ENCODE data around the gene ALPP. TPM values are rescaled to one million over a fixed set of nuclear protein-coding genes. Genes with fewer than 3 reads are reported as not detected.

ALPP gene
- total RNA-seq, 4 donors from 2014 or later = not detected

DNA sequence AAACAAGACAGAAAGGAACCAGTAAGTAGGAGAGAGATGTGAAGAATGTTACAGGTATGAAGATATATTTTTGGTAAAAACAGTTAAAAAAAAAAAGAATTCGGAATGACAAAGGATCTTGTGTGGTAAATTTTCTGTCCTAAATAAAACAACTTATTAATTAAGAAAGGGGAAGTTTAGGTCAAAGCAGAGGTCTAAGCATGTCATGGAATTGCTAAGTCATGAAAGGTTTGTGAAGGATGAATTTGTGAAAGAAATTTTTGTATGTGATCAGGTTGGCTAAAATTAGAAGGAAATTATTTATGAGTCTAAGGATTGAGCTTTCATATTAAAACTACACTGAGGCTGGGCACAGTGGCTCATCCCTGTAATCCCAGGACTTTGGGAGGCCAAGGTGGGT is 17.0 kb downstream of the ALPP start:
- Histone ChIP-seq H3K36me3 (no peaks in the 10 kb centered on the region), H3K27me3 (peaks cover 21% of the 10 kb centered on the region), H3K4me1 (no peaks in the 10 kb centered on the region), H3K27ac (no peak overlapping the region), H3K9me3 (no peaks in the 10 kb centered on the region), H3K4me3 (no peak overlapping the region)
- WGBS = 70% methylated on average over 1 of the region's 1 CpG
- TF ChIP-seq EP300 (IDR thresholded peaks at IDR 0.05) = no peak
- TF ChIP-seq POLR2A (IDR thresholded peaks at IDR 0.05) = no peak
- TF ChIP-seq, protein P1, sequence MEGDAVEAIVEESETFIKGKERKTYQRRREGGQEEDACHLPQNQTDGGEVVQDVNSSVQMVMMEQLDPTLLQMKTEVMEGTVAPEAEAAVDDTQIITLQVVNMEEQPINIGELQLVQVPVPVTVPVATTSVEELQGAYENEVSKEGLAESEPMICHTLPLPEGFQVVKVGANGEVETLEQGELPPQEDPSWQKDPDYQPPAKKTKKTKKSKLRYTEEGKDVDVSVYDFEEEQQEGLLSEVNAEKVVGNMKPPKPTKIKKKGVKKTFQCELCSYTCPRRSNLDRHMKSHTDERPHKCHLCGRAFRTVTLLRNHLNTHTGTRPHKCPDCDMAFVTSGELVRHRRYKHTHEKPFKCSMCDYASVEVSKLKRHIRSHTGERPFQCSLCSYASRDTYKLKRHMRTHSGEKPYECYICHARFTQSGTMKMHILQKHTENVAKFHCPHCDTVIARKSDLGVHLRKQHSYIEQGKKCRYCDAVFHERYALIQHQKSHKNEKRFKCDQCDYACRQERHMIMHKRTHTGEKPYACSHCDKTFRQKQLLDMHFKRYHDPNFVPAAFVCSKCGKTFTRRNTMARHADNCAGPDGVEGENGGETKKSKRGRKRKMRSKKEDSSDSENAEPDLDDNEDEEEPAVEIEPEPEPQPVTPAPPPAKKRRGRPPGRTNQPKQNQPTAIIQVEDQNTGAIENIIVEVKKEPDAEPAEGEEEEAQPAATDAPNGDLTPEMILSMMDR (IDR thresholded peaks at IDR 0.05) = no peak
- no peak for TF ChIP-seq POLR2AphosphoS5 (IDR thresholded peaks at IDR 0.05)
- DNase-seq (ENCODE audit: low spot score in 2 of 2) = no peak

DNA sequence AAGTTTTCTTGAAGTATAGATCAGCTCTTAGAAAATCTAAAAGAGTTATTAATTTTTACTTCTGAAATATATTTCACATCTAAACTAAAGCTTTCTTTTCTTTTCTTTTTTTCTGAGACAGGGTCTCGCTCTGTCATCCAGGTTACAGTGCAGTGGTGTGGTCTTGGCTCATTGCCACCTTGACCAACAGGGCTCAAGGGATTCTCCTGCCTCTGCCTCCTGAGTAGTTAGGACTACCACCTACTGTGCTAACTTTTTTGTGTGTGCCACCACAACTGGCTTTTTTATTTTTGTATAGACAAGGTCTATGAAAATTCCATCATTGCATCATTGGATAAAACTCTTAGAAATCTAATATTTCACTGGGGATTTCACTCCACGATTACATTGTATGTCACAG is 18.1 kb downstream of the ALPP start:
- Histone ChIP-seq H3K4me3 (no peak overlapping the region), H3K4me1 (no peaks in the 10 kb centered on the region), H3K9me3 (no peaks in the 10 kb centered on the region), H3K27ac (no peak overlapping the region), H3K27me3 (peaks cover 11% of the 10 kb centered on the region), H3K36me3 (no peaks in the 10 kb centered on the region)
- TF ChIP-seq POLR2A (IDR thresholded peaks at IDR 0.05) = no peak
- TF ChIP-seq POLR2AphosphoS5 (IDR thresholded peaks at IDR 0.05) = no peak
- TF ChIP-seq, protein P1 (IDR thresholded peaks at IDR 0.05) = no peak
- TF ChIP-seq EP300 (IDR thresholded peaks at IDR 0.05) = no peak
- no peak for DNase-seq (ENCODE audit: low spot score in 2 of 2)
- WGBS = 63% methylated on average over 2 of the region's 2 CpGs

DNA sequence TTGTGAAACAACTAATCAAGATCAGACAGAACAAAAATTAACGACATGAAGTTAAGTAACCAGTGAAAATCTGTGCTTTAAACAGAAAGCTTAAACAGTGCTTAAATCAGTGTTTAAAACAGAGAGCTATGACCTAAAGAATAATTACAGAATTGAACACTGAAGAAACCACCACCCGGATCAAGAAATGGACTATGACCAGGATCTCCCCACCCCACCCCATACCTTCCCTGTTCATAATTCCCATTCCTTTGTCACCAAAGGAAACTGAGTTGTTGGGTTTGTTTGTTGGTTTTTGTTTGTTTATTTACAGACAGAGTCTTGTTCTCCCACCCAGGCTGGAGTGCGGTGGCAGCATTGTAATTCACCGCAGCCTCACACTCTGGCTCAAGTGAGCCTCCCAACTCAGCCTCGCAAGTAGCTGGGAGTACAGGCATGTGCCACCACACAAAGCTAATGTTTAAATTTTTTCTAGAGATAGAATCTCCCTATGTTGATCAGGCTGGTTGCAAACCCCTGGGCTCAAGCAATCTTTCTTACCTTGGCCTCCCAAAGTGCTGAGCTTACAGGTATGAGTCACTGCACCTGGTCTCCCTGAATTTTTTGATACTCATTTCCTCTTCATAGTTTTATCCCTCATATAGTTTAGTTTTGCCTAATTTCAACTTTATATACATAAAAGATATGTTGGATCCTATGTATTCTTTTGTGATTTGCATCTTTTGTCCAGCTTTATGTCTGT is 19.9 kb downstream of the ALPP start:
- no peak overlapping the region for H3K4me3 ChIP-seq
- peaks cover 9% of the 10 kb centered on the region for H3K27me3 ChIP-seq
- WGBS = 84% methylated on average over 5 of the region's 5 CpGs

DNA sequence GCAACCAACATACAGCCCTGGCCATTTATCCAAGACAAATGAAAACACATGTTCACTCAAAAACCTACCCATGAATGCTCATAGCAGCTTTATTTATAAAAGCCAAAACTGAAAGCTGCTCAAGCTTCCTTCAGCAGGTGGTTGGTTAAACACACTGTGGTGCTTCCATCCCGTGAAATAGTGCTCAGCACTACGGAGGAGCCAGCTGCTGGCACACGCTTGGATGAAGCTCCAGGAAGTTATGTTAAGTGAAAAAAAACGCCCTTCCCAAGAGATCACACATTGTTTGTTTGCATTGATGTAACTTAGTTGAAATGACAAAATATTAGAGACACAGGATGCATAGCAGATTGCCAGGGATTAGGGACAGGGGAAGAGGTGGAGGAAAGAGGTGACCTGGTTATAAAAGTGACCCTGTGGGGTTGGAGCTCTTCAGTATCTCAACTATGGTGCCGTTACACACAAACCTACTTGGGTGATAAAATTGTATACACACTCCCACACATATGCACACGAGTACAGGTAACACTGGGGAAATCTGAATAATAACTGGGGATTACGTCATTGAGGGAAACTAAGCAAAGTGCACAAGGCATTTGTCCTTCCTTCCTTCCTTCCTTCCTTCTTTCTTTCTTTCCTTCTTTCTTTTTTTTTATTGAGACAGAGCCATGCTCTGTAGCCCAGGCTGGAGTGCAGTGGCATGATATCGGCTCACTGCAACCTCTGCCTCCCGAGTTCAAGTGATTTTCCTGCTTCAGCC is 21.9 kb downstream of the ALPP start:
- Histone ChIP-seq H3K36me3 (no peaks in the 10 kb centered on the region), H3K4me3 (no peak overlapping the region), H3K4me1 (no peaks in the 10 kb centered on the region), H3K9me3 (no peaks in the 10 kb centered on the region), H3K27me3 (peaks cover 9% of the 10 kb centered on the region), H3K27ac (no peak overlapping the region)
- no peak for DNase-seq (ENCODE audit: low spot score in 2 of 2)
- WGBS = 53% methylated on average over 9 of the region's 9 CpGs
- TF ChIP-seq, protein P1 (IDR thresholded peaks at IDR 0.05) = no peak
- no peak for TF ChIP-seq EP300 (IDR thresholded peaks at IDR 0.05)
- TF ChIP-seq POLR2A (IDR thresholded peaks at IDR 0.05) = no peak
- no peak for TF ChIP-seq POLR2AphosphoS5 (IDR thresholded peaks at IDR 0.05)

More for the DNA sequence above, 19.9 kb downstream of the ALPP start:
- no peak for DNase-seq (ENCODE audit: low spot score in 2 of 2)
- TF ChIP-seq, protein P1 (IDR thresholded peaks at IDR 0.05) = no peak
- TF ChIP-seq POLR2A (IDR thresholded peaks at IDR 0.05) (no peak), EP300 (IDR thresholded peaks at IDR 0.05) (no peak), POLR2AphosphoS5 (IDR thresholded peaks at IDR 0.05) (no peak)
- no peaks in the 10 kb centered on the region for H3K36me3 ChIP-seq
- H3K4me1 ChIP-seq = no peaks in the 10 kb centered on the region
- H3K9me3 ChIP-seq = no peaks in the 10 kb centered on the region
- H3K27ac ChIP-seq = no peak overlapping the region

DNA sequence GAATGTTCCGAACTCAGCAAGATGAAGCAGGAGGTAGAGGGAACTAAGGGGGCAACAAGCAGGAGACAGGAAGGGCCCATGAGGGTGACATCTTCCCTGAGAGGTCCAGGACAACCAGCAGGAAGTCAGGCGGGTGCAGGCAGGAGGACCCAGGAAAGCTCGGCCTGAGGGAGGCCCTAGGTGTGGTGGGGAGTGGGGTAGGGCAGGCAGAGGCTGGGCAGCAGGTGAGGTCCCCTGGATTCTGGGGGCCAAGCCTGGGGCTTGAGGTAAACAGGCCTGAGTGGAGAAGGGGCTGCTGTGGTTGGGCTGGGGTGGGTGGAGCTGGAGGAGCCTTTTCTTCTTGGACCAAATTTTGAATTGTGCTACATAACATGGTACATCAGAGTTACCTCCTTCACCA is 24.0 kb downstream of the ALPP start:
- peaks cover 6% of the 10 kb centered on the region for H3K27me3 ChIP-seq
- H3K27ac ChIP-seq = no peak overlapping the region
- no peaks in the 10 kb centered on the region for H3K9me3 ChIP-seq
- no peaks in the 10 kb centered on the region for H3K36me3 ChIP-seq
- H3K4me1 ChIP-seq = no peaks in the 10 kb centered on the region
- H3K4me3 ChIP-seq = no peak overlapping the region
- 83% methylated on average over 3 of the region's 3 CpGs for WGBS
- no peak for TF ChIP-seq POLR2AphosphoS5 (IDR thresholded peaks at IDR 0.05)
- TF ChIP-seq EP300 (IDR thresholded peaks at IDR 0.05) = no peak
- TF ChIP-seq POLR2A (IDR thresholded peaks at IDR 0.05) = no peak
- TF ChIP-seq, protein P1 (IDR thresholded peaks at IDR 0.05) = no peak
- peak in 1 of 2 donors; percentile 60 for DNase-seq (ENCODE audit: low spot score in 2 of 2)
